ENCODE data around the gene OTUD5. TPM values are rescaled to one million over a fixed set of nuclear protein-coding genes. Genes with fewer than 3 reads are reported as not detected.

The OTUD5 gene
- total and polyA plus RNA-seq, 2 of the 13 experiments (the other 11 are each of a cell fraction or from before 2014, with no cell fraction given): 18.4 to 42.2 TPM

DNA sequence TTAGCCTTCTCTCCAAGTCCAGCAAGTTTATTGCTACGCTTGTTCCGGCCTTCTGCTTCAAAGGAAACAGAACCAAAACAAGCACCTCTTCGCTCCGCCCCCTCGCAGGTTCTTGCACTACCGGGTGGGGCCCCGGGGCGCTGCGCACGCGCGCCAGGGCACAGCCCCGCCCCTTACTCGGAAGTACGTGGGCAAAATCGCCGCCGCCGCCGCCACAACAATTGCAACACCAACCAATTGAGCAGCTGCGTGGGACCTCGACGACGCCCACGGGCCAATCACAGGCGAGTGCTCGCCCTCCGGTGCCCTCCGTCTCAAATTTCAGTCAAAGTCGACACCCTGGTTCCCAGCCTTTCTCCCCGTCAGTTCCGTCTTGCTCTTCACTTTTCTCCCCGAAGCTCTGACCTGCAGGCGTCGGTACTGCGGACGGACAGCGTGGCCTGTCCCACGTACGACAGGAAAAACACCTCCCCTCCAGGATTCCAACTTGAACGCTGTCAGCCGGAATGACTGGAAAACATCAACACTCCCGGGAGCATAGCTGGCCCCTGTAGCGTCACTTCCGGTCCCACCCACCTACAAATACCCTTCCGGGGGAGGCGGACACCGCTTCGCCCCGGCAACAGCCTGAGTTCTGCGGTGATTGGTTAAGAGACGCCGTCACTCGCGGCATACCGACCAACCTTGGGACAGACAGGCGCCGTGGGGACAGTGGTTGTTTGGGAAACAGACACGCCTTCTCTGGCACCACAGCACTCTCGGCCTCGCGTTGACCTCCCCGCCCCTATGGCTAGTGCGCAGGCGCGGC, 624 bp upstream of the OTUD5 start (continued):
- TF ChIP-seq, protein P1, sequence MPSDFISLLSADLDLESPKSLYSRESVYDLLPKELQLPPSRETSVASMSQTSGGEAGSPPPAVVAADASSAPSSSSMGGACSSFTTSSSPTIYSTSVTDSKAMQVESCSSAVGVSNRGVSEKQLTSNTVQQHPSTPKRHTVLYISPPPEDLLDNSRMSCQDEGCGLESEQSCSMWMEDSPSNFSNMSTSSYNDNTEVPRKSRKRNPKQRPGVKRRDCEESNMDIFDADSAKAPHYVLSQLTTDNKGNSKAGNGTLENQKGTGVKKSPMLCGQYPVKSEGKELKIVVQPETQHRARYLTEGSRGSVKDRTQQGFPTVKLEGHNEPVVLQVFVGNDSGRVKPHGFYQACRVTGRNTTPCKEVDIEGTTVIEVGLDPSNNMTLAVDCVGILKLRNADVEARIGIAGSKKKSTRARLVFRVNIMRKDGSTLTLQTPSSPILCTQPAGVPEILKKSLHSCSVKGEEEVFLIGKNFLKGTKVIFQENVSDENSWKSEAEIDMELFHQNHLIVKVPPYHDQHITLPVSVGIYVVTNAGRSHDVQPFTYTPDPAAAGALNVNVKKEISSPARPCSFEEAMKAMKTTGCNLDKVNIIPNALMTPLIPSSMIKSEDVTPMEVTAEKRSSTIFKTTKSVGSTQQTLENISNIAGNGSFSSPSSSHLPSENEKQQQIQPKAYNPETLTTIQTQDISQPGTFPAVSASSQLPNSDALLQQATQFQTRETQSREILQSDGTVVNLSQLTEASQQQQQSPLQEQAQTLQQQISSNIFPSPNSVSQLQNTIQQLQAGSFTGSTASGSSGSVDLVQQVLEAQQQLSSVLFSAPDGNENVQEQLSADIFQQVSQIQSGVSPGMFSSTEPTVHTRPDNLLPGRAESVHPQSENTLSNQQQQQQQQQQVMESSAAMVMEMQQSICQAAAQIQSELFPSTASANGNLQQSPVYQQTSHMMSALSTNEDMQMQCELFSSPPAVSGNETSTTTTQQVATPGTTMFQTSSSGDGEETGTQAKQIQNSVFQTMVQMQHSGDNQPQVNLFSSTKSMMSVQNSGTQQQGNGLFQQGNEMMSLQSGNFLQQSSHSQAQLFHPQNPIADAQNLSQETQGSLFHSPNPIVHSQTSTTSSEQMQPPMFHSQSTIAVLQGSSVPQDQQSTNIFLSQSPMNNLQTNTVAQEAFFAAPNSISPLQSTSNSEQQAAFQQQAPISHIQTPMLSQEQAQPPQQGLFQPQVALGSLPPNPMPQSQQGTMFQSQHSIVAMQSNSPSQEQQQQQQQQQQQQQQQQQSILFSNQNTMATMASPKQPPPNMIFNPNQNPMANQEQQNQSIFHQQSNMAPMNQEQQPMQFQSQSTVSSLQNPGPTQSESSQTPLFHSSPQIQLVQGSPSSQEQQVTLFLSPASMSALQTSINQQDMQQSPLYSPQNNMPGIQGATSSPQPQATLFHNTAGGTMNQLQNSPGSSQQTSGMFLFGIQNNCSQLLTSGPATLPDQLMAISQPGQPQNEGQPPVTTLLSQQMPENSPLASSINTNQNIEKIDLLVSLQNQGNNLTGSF (CRISPR knock-in tag; IDR thresholded peaks at IDR 0.05): no peak
- TF ChIP-seq ZSCAN22 (CRISPR knock-in tag; IDR thresholded peaks at IDR 0.05): no peak
- TF ChIP-seq ZSCAN20 (CRISPR knock-in tag; IDR thresholded peaks at IDR 0.05; ENCODE audit: borderline replicate concordance): no peak
- TF ChIP-seq SMAD9 (CRISPR knock-in tag; IDR thresholded peaks at IDR 0.05): no peak
- TF ChIP-seq ZNF652 (CRISPR knock-in tag; IDR thresholded peaks at IDR 0.05; ENCODE audit: borderline replicate concordance, low read depth): no peak
- TF ChIP-seq ZFP36L2 (CRISPR knock-in tag; IDR thresholded peaks at IDR 0.05): no peak
- TF ChIP-seq ZSCAN31 (CRISPR knock-in tag; IDR thresholded peaks at IDR 0.05; ENCODE audit: low read depth): no peak
- TF ChIP-seq SKI (IDR thresholded peaks at IDR 0.05; ENCODE audit: partially characterized antibody): peak; percentile 65
- no peak for TF ChIP-seq SMAD1 (CRISPR knock-in tag; IDR thresholded peaks at IDR 0.05; ENCODE audit: borderline replicate concordance, low read depth)
- TF ChIP-seq ZNF101 (CRISPR knock-in tag; IDR thresholded peaks at IDR 0.05; ENCODE audit: borderline replicate concordance, low read depth): no peak
- TF ChIP-seq, protein P2, sequence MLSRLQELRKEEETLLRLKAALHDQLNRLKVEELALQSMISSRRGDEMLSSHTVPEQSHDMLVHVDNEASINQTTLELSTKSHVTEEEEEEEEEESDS (CRISPR knock-in tag; IDR thresholded peaks at IDR 0.05; ENCODE audit: borderline replicate concordance): no peak
- 0 out of 2 replicates have a peak, but pooled peaks have one; percentile 53 for TF ChIP-seq ZNF709 (CRISPR knock-in tag; IDR thresholded peaks at IDR 0.05)
- TF ChIP-seq RARA (CRISPR knock-in tag; IDR thresholded peaks at IDR 0.05): 0 out of 2 replicates have a peak, but pooled peaks have one; percentile 12
- no peak for TF ChIP-seq ZNF468 (CRISPR knock-in tag; IDR thresholded peaks at IDR 0.05)
- TF ChIP-seq, protein P3, sequence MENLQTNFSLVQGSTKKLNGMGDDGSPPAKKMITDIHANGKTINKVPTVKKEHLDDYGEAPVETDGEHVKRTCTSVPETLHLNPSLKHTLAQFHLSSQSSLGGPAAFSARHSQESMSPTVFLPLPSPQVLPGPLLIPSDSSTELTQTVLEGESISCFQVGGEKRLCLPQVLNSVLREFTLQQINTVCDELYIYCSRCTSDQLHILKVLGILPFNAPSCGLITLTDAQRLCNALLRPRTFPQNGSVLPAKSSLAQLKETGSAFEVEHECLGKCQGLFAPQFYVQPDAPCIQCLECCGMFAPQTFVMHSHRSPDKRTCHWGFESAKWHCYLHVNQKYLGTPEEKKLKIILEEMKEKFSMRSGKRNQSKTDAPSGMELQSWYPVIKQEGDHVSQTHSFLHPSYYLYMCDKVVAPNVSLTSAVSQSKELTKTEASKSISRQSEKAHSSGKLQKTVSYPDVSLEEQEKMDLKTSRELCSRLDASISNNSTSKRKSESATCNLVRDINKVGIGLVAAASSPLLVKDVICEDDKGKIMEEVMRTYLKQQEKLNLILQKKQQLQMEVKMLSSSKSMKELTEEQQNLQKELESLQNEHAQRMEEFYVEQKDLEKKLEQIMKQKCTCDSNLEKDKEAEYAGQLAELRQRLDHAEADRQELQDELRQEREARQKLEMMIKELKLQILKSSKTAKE (CRISPR knock-in tag; IDR thresholded peaks at IDR 0.05; ENCODE audit: borderline replicate concordance): no peak
- TF ChIP-seq KLF9 (CRISPR knock-in tag; IDR thresholded peaks at IDR 0.05; ENCODE audit: low read depth): no peak
- TF ChIP-seq TEAD2 (CRISPR knock-in tag; IDR thresholded peaks at IDR 0.05): no peak
- TF ChIP-seq, protein P4, sequence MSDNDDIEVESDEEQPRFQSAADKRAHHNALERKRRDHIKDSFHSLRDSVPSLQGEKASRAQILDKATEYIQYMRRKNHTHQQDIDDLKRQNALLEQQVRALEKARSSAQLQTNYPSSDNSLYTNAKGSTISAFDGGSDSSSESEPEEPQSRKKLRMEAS (IDR thresholded peaks at IDR 0.05): peak; percentile 6; the same call in 1 of the 2 replicates
- no peak for TF ChIP-seq ETV6 (CRISPR knock-in tag; conservative IDR thresholded peaks at IDR 0.05)
- TF ChIP-seq RAD51 (IDR thresholded peaks at IDR 0.05; ENCODE audit: borderline replicate concordance): no peak
- no peak for TF ChIP-seq ZNF225 (CRISPR knock-in tag; IDR thresholded peaks at IDR 0.05)
- TF ChIP-seq IRF2 (CRISPR knock-in tag; IDR thresholded peaks at IDR 0.05): peak; percentile 50; the same call in 1 of the 2 replicates
- TF ChIP-seq SP2 (CRISPR knock-in tag; IDR thresholded peaks at IDR 0.05): peak; percentile 89
- no peak for TF ChIP-seq ZNF335 (CRISPR knock-in tag; IDR thresholded peaks at IDR 0.05)
